K562 (cell line): ENCODE data around the gene ANAPC16. TPM values are rescaled to one million over a fixed set of nuclear protein-coding genes. Genes with fewer than 3 reads are reported as not detected.
A peak's percentile ranks its signal among the peaks of the same experiment; 100 is the strongest.

ENCODE experiments used
- ATF1 ChIP-seq, 2 experiments: fragments of 450-650 bp in 1 of 2; IDR thresholded peaks; 2 replicates each; pipeline ENCODE4 v1.6.1; 2016; ENCODE audit warnings: missing compliant biosample characterization in 1 of 2, missing genetic modification characterization in 1 of 2
- BCOR ChIP-seq: fragments of 450-650 bp; IDR thresholded peaks from 2 replicates; pipeline ENCODE4 v1.6.1; 2016
- BRD9 ChIP-seq: fragments of 450-650 bp; IDR thresholded peaks from 2 replicates; pipeline ENCODE4 v1.6.1; 2018; ENCODE audit warnings: low read depth; ENCODE audit not compliant: partially characterized antibody
- CEBPG ChIP-seq, 3 experiments: fragments of 200-800 bp in 1 of 3; sonication (Bioruptor generic) in 1 of 3; sonication (generic) in 1 of 3; formaldehyde crosslinking in 1 of 3; IDR thresholded peaks in 2 of 3; conservative IDR thresholded peaks in 1 of 3; 2 replicates each; pipeline versions ENCODE4 v1.6.1 to v1.8.0; 2016 to 2022; ENCODE audit warnings: missing compliant biosample characterization in 2 of 3, missing genetic modification characterization in 2 of 3, mild to moderate bottlenecking in 1 of 3, missing genetic modification reagents in 1 of 3
- CTBP1 ChIP-seq: fragments of 450-650 bp; IDR thresholded peaks from 2 replicates; pipeline ENCODE4 v1.6.1; 2016; ENCODE audit warnings: borderline replicate concordance
- EP300 ChIP-seq: IDR thresholded peaks from 2 replicates; pipeline ENCODE4 v1.6.1; 2012; ENCODE audit warnings: low read length, improper control_type of control experiment
- ESRRA ChIP-seq: fragments of 450-650 bp; IDR thresholded peaks from 2 replicates; pipeline ENCODE4 v1.6.1; 2014; ENCODE audit warnings: low read depth, mild to moderate bottlenecking, moderate library complexity, borderline replicate concordance
- GATAD2B ChIP-seq: fragments of 450-650 bp; IDR thresholded peaks from 2 replicates; pipeline ENCODE4 v1.6.1; 2017; ENCODE audit warnings: mild to moderate bottlenecking, borderline replicate concordance
- GTF2B ChIP-seq: IDR thresholded peaks from 2 replicates; pipeline ENCODE4 v1.6.1; 2011; ENCODE audit not compliant: insufficient read length; ENCODE audit errors: extremely low read depth
- HDAC1 ChIP-seq, 2 experiments: fragments of 450-650 bp; IDR thresholded peaks; 2 replicates each; pipeline ENCODE4 v1.6.1; 2016 to 2017; ENCODE audit warnings: inconsistent platforms in 1 of 2, mild to moderate bottlenecking in 1 of 2, moderate library complexity in 1 of 2
- JUND ChIP-seq, 2 experiments: IDR thresholded peaks; 2 replicates in 1 of 2; 3 replicates in 1 of 2; pipeline ENCODE4 v1.6.1; 2011; ENCODE audit warnings: borderline replicate concordance in 2 of 2, low read depth in 2 of 2, low read length in 2 of 2, improper control_type of control experiment in 1 of 2, missing biosample characterization in 1 of 2, missing genetic modification characterization in 1 of 2, missing genetic modification reagents in 1 of 2
- NFATC3 ChIP-seq: fragments of 450-650 bp; IDR thresholded peaks from 2 replicates; pipeline ENCODE4 v1.6.1; 2017; ENCODE audit warnings: mild to moderate bottlenecking
- NR4A1 ChIP-seq, 2 experiments: fragments of 250-450 bp in 1 of 2; fragments of 450-650 bp in 1 of 2; sonication (Bioruptor Pico) in 1 of 2; IDR thresholded peaks; 2 replicates each; pipeline versions ENCODE4 v1.4.0 to v1.6.1; 2016 to 2020; ENCODE audit warnings: mild to moderate bottlenecking in 2 of 2, missing compliant biosample characterization in 1 of 2, missing genetic modification characterization in 1 of 2, moderate library complexity in 1 of 2
- NUFIP1 ChIP-seq: fragments of 450-650 bp; IDR thresholded peaks from 2 replicates; pipeline ENCODE4 v1.6.1; 2018; ENCODE audit not compliant: partially characterized antibody
- PTRF ChIP-seq: fragments of 450-650 bp; IDR thresholded peaks from 2 replicates; pipeline ENCODE4 v1.6.1; 2016; ENCODE audit warnings: mild to moderate bottlenecking, missing genetic modification characterization, missing compliant biosample characterization
- RAD21 ChIP-seq, 2 experiments: fragments of 250-450 bp in 1 of 2; fragments of 450-650 bp in 1 of 2; sonication (Bioruptor Pico) in 1 of 2; formaldehyde crosslinking in 1 of 2; IDR thresholded peaks in 1 of 2; conservative IDR thresholded peaks in 1 of 2; 2 replicates each; pipeline versions ENCODE4 v1.4.0 to v1.8.0; 2020 to 2022; ENCODE audit warnings: mild to moderate bottlenecking in 2 of 2, moderate library complexity in 1 of 2
- SPI1 ChIP-seq: IDR thresholded peaks from 2 replicates; pipeline ENCODE4 v1.6.1; 2011; ENCODE audit warnings: low read depth, low read length, control low read depth, borderline replicate concordance
- TFE3 ChIP-seq: fragments of 450-650 bp; formaldehyde crosslinking; IDR thresholded peaks from 2 replicates; pipeline ENCODE4 v1.4.0; 2020; ENCODE audit warnings: mild to moderate bottlenecking, mixed read lengths
- VEZF1 ChIP-seq: fragments of 200-800 bp; sonication (Bioruptor generic); IDR thresholded peaks from 2 replicates; pipeline ENCODE4 v1.6.1; 2017; ENCODE audit warnings: missing genetic modification characterization, missing compliant biosample characterization
- ZNF311 ChIP-seq: fragments of 250-450 bp; sonication (Bioruptor Pico); IDR thresholded peaks from 2 replicates; pipeline ENCODE4 v1.4.0; 2020; ENCODE audit warnings: mild to moderate bottlenecking, moderate library complexity
- ZNF384 ChIP-seq: IDR thresholded peaks from 2 replicates; pipeline ENCODE4 v1.6.1; 2012; ENCODE audit warnings: low read depth, low read length, improper control_type of control experiment
- ZNF586 ChIP-seq: fragments of 450-650 bp; formaldehyde crosslinking; conservative IDR thresholded peaks from 2 replicates; pipeline ENCODE4 v1.4.0; 2020; ENCODE audit warnings: mild to moderate bottlenecking, moderate library complexity
- polyA plus RNA-seq, 8 experiments: library from polyadenylated mRNA; depleted of rRNA in 4 of 8; stranded (reverse) in 5 of 8; unstranded in 3 of 8; fragments of >200 nt; fragmentation: Nextera tagmentation in 2 of 8; fragmentation: Illumina TruSeq in 1 of 8; extraction: Ambion mirVana in 2 of 8; extraction: Trizol in 1 of 8; gene quantifications; 2 replicates each; pipeline versions ENCODE4 v1.2.1 to v1.2.3, GENCODE V29; 2011 to 2014; ENCODE audit warnings: inconsistent platforms in 1 of 8, missing spikeins in 1 of 8
- total RNA-seq, 7 experiments: library from RNA; depleted of rRNA in 6 of 7; stranded (reverse); fragments of >200 nt in 6 of 7; fragmentation: Illumina TruSeq in 2 of 7; extraction: Trizol in 2 of 7; gene quantifications; 2 replicates each; pipeline versions ENCODE4 v1.2.1 to v1.2.3, GENCODE V29; 2011 to 2021; ENCODE audit warnings: low replicate concordance in 1 of 7

Gene ANAPC16
- total and polyA plus RNA-seq, 9 of the 15 experiments (the other 6 are each of a cell fraction or from before 2014, with no cell fraction given) = 42.6 to 208 (median 108) TPM

- TF ChIP-seq ESRRA (0 out of 2 replicates have a peak, but pooled peaks have one; percentile 32), TFE3 (CRISPR knock-in tag) (no peak), CEBPG (CRISPR knock-in tag; IDR thresholded peaks at IDR 0.05) (peak; percentile 33; the same call in 1 of the 2 replicates), CEBPG (tag; conservative IDR thresholded peaks at IDR 0.05 in 1 of 2, IDR thresholded peaks at IDR 0.05 in 1 of 2) (no peak), ZNF384 (0 out of 2 replicates have a peak, but pooled peaks have one; percentile 6), HDAC1 (IDR thresholded peaks at IDR 0.05) (peak in 1 of 2 experiments; percentile 61; a peak in 2 of 4 replicates), NFATC3 (no peak), ZNF586 (CRISPR knock-in tag) (0 out of 2 replicates have a peak, but pooled peaks have one; percentile 38), BCOR (peak; percentile 78; the same call in 1 of the 2 replicates), VEZF1 (CRISPR knock-in tag) (peak; percentile 92), BRD9 (no peak), ZNF311 (CRISPR knock-in tag) (0 out of 2 replicates have a peak, but pooled peaks have one; percentile 39), PTRF (tag) (no peak), GTF2B (no peak), EP300 (peak; percentile 48; the same call in 1 of the 2 replicates), JUND (IDR thresholded peaks at IDR 0.05; ENCODE audit: borderline replicate concordance, low read depth, low read length) (peak; percentile 32; the same call in 1 of the 2 replicates), JUND (tag; IDR thresholded peaks at IDR 0.05; ENCODE audit: borderline replicate concordance, low read depth, low read length) (0 out of 3 replicates have a peak, but pooled peaks have one; percentile 41), ATF1 (CRISPR knock-in tag; IDR thresholded peaks at IDR 0.05) (no peak), ATF1 (tag; IDR thresholded peaks at IDR 0.05) (no peak; the same call in 1 of the 2 replicates), CTBP1 (peak; percentile 73; the same call in 1 of the 2 replicates), SPI1 (peak; percentile 78; the same call in 1 of the 2 replicates), GATAD2B (0 out of 2 replicates have a peak, but pooled peaks have one; percentile 54), NR4A1 (CRISPR knock-in tag; IDR thresholded peaks at IDR 0.05) (peak; percentile 48; the same call in 1 of the 2 replicates), NR4A1 (tag; IDR thresholded peaks at IDR 0.05) (peak; percentile 62; the same call in 1 of the 2 replicates), NUFIP1 (peak; percentile 36), RAD21 (CRISPR knock-in tag; conservative IDR thresholded peaks at IDR 0.05 in 1 of 2, IDR thresholded peaks at IDR 0.05 in 1 of 2) (peak; percentile 48 to 67)
Measured at GRCh38 chr10:72254813-72255568, 39.2 kb downstream of the ANAPC16 start (continued).
